Testis (tissue), 3 donors: ENCODE results near the gene DDX24. TPM values are rescaled to one million over a fixed set of nuclear protein-coding genes. Genes with fewer than 3 reads are reported as not detected.

Source experiments
- DNase-seq: peaks from one replicate; pipeline ENCODE4 v3.0.0-alpha.2; 2019
- H3K27ac ChIP-seq, 2 donors: fragments of 200-600 bp; sonication (generic); one replicate each; pipeline ENCODE4 v1.5.1; 2019
- H3K27me3 ChIP-seq: fragments of 200-600 bp; sonication (generic); one replicate; pipeline ENCODE4 v1.5.1; 2019
- H3K36me3 ChIP-seq: fragments of 200-600 bp; sonication (generic); one replicate; pipeline ENCODE4 v1.5.1; 2017; ENCODE audit warnings: low read depth; ENCODE audit errors: missing control alignments
- H3K4me1 ChIP-seq: fragments of 200-600 bp; sonication (generic); one replicate; pipeline ENCODE4 v1.5.1; 2019
- H3K4me3 ChIP-seq, 2 donors: fragments of 200-600 bp; sonication (generic); one replicate each; pipeline ENCODE4 v1.5.1; 2017 to 2019
- H3K9me3 ChIP-seq: fragments of 200-600 bp; sonication (generic); one replicate; pipeline ENCODE4 v1.5.1; 2017
- POLR2A ChIP-seq: fragments of 450-650 bp; IDR thresholded peaks from one replicate; pipeline ENCODE4 v1.6.1; 2017; ENCODE audit warnings: antibody characterized with exemption, mild to moderate bottlenecking, moderate library complexity
- WGBS, 2 donors: methylation state at CpG; one replicate each; pipeline ENCODE4 v1.1.5; 2018; 5-methylcytosine and 5-hydroxymethylcytosine counted together
- intact Hi-C: fragments of 100-400 bp; cut with DNase I; formaldehyde crosslinking; loops from one replicate; pipeline ENCODE4 v1.15.1; 2023; ENCODE audit warnings: low total_unique reads
- polyA plus RNA-seq: library from polyadenylated mRNA; stranded (reverse); fragments of 350-450 nt; fragmentation: Illumina TruSeq; extraction: RNeasy Lipid Tissue Mini Kit (QIAGEN cat#74804); gene quantifications from one replicate; pipeline ENCODE4 v1.2.3, GENCODE V29; 2014; ENCODE audit warnings: low read depth, low replicate concordance; ENCODE audit not compliant: insufficient read depth
- total RNA-seq, 2 donors: library from RNA; depleted of rRNA; stranded (reverse); fragments of >200 nt; gene quantifications; one replicate each; pipeline ENCODE4 v1.2.3, GENCODE V29; 2016
- TF ChIP-seq, protein P1 (sequence below), 3 experiments: fragments of 450-650 bp in 2 of 3; fragments of 200-600 bp in 1 of 3; sonication (generic) in 1 of 3; IDR thresholded peaks; one replicate each; pipeline ENCODE4 v1.5.1; 2016 to 2019; ENCODE audit warnings: antibody characterized with exemption in 3 of 3, mild to moderate bottlenecking in 2 of 3, moderate library complexity in 1 of 3

Gene DDX24
- total and polyA plus RNA-seq, 3 donors from 2014 or later, result 378 to 485 (median 431) TPM

- 80 to 84% methylated on average over 5 of the region's 5 CpGs for WGBS, 2 donors
Observed at GRCh38 chr14:94120667-94121340, 39.8 kb upstream of the DDX24 start.

DNA sequence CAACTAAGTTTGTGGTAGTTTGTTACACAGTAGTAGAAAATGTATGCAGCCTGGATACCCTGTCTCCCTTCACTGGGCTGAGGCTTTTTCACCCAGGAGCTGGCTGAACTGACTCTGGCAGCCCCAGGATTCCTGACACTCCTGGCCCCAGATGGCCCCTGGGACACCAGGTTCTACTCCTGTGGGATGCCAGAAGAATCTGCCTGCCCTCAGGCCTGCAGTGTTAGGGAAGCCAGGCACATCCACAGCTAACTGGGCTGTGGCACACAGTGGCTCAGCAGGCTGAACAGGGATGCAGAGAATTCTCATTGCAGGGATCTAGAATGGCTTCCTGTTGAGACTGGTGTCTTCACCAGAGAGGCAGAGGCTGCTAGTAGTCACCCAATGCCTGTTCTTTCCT is 38.1 kb upstream of the DDX24 start:
- Histone ChIP-seq H3K27ac (no peak overlapping the region), H3K4me3 (no peak overlapping the region), H3K4me1 (peaks cover 15% of the 10 kb centered on the region), H3K27me3 (no peaks in the 10 kb centered on the region), H3K9me3 (no peaks in the 10 kb centered on the region), H3K36me3 (no peaks in the 10 kb centered on the region)
- intact Hi-C loops, result no loop called here
- TF ChIP-seq, protein P1, sequence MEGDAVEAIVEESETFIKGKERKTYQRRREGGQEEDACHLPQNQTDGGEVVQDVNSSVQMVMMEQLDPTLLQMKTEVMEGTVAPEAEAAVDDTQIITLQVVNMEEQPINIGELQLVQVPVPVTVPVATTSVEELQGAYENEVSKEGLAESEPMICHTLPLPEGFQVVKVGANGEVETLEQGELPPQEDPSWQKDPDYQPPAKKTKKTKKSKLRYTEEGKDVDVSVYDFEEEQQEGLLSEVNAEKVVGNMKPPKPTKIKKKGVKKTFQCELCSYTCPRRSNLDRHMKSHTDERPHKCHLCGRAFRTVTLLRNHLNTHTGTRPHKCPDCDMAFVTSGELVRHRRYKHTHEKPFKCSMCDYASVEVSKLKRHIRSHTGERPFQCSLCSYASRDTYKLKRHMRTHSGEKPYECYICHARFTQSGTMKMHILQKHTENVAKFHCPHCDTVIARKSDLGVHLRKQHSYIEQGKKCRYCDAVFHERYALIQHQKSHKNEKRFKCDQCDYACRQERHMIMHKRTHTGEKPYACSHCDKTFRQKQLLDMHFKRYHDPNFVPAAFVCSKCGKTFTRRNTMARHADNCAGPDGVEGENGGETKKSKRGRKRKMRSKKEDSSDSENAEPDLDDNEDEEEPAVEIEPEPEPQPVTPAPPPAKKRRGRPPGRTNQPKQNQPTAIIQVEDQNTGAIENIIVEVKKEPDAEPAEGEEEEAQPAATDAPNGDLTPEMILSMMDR (IDR thresholded peaks at IDR 0.05), result no peak
- TF ChIP-seq POLR2A, result no peak
- DNase-seq, result no peak

More at GRCh38 chr14:94120667-94121340, 39.8 kb upstream of the DDX24 start:
- Histone ChIP-seq H3K36me3 (no peaks in the 10 kb centered on the region), H3K9me3 (no peaks in the 10 kb centered on the region), H3K4me1 (no peaks in the 10 kb centered on the region), H3K4me3 (no peak overlapping the region), H3K27ac (no peak overlapping the region), H3K27me3 (no peaks in the 10 kb centered on the region)
- TF ChIP-seq, protein P1 (IDR thresholded peaks at IDR 0.05), result no peak
- TF ChIP-seq POLR2A, result no peak
- intact Hi-C loops, result no loop called here
- no peak for DNase-seq

DNA sequence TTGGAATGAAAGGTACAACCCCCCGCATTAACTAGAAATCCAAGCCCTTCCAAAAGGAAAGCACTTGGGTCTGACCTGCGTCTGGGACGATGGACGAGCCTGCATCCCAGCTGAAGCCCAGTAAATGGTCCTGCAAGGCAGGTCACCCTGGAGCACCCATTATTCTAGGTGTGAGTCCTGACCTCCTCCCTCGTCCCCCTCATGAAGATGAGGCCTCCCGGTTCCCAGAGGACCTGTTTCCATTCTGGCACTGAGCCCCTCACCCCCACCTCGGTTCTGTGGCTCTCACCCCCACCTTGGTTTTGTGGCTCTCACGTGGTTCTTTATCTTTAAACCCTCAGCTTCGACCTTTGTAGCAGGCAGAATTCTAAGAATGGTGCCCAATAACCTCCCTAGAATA is 36.9 kb upstream of the DDX24 start:
- H3K9me3 ChIP-seq, result no peaks in the 10 kb centered on the region
- H3K4me1 ChIP-seq, result peaks cover 27% of the 10 kb centered on the region
- no peak for DNase-seq
- 87 to 89% methylated on average over 9 of the region's 9 CpGs for WGBS, 2 donors
- TF ChIP-seq POLR2A, result no peak
- TF ChIP-seq, protein P1 (IDR thresholded peaks at IDR 0.05), result no peak
- no peak overlapping the region for H3K27ac ChIP-seq
- H3K27me3 ChIP-seq, result no peaks in the 10 kb centered on the region
- no peaks in the 10 kb centered on the region for H3K36me3 ChIP-seq
- intact Hi-C loops, result no loop called here
- H3K4me3 ChIP-seq, result no peak overlapping the region

DNA sequence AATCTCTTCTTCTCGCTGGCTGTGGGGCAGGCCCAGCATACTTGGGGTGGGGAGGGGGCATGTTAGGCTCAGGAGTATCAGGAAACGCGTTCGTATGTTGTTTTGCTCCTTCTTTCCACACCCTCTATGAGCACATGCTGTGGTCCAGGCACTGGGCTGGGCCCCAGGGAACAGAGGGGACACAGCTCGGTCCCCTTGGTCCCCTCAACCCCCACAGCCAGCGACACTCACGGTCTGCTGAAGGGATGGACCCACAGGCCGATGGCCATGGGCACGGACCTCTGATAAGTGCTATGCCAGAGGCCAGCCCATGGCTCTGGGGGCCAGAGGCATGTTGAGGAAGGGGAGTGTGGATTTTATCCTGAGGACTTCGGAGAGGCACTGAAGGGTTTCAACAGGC is 35.7 kb upstream of the DDX24 start:
- 89 to 93% methylated on average over 5 to 10 of the region's 10 CpGs for WGBS, 2 donors
- Histone ChIP-seq H3K9me3 (no peaks in the 10 kb centered on the region), H3K4me3 (no peak overlapping the region), H3K4me1 (peaks cover 30% of the 10 kb centered on the region), H3K36me3 (no peaks in the 10 kb centered on the region), H3K27me3 (no peaks in the 10 kb centered on the region), H3K27ac (no peak overlapping the region)
- no peak for DNase-seq
- no peak for TF ChIP-seq POLR2A
- TF ChIP-seq, protein P1 (IDR thresholded peaks at IDR 0.05), result no peak
- intact Hi-C loops, result no loop called here

- TF ChIP-seq, protein P1 (IDR thresholded peaks at IDR 0.05), result no peak
- no peak for TF ChIP-seq POLR2A
- no peaks in the 10 kb centered on the region for H3K36me3 ChIP-seq
- no peak overlapping the region for H3K27ac ChIP-seq
- H3K4me3 ChIP-seq, result no peak overlapping the region
- H3K27me3 ChIP-seq, result no peaks in the 10 kb centered on the region
- no peak for DNase-seq
- peaks cover 30% of the 10 kb centered on the region for H3K4me1 ChIP-seq
- H3K9me3 ChIP-seq, result no peaks in the 10 kb centered on the region
- intact Hi-C loops, result no loop called here
- 85 to 92% methylated on average over 4 to 15 of the region's 15 CpGs for WGBS, 2 donors
Observed at GRCh38 chr14:94115631-94116030, 34.6 kb upstream of the DDX24 start.
